OCI-LY3 (cell line): Measurements from ENCODE around the gene ANXA3.
"Not testable (repeated sequence)": the region's sequence is repeated elsewhere in the genome, so short reads cannot be mapped to it uniquely, and the experiment has no call there.

Experiments used
- H2AFZ ChIP-seq: fragments of 200-600, 300-600 bp; shearing (Covaris generic); 2 replicates; pipeline ENCODE4 v1.6.0; 2014; ENCODE audit warnings: antibody characterized with exemption, low read depth, low read length
- H3K27ac ChIP-seq: fragments of 200-600, 300-600 bp; sonication (generic); 2 replicates; pipeline ENCODE4 v1.5.1; 2014; ENCODE audit warnings: mild to moderate bottlenecking, low read length, moderate library complexity, mixed read lengths
- H3K27me3 ChIP-seq: fragments of 200-600, 300-600 bp; sonication (generic); 2 replicates; pipeline ENCODE4 v1.6.1; 2014; ENCODE audit warnings: low read depth, low read length, mixed read lengths
- H3K36me3 ChIP-seq: fragments of 200-600, 300-600 bp; sonication (generic); replicated peaks from 2 replicates; pipeline ENCODE3; 2014; ENCODE audit warnings: low read depth, low read length, mixed read lengths
- H3K4me1 ChIP-seq: fragments of 300-600, 200-600 bp; sonication (generic); 2 replicates; pipeline ENCODE4 v1.6.1; 2014; ENCODE audit warnings: low read length, mixed read lengths
- H3K4me2 ChIP-seq: fragments of 200-600, 300-600 bp; sonication (generic); 2 replicates; pipeline ENCODE4 v1.6.1; 2014; ENCODE audit warnings: low read length, mixed read lengths
- H3K4me3 ChIP-seq: fragments of 300-600, 200-600 bp; sonication (generic); 2 replicates; pipeline ENCODE4 v1.5.1; 2014; ENCODE audit warnings: antibody characterized with exemption, mild to moderate bottlenecking, low read length, moderate library complexity
- H3K79me2 ChIP-seq: fragments of 300-600, 200-600 bp; shearing (Covaris generic); 2 replicates; pipeline ENCODE4 v1.6.1; 2014; ENCODE audit warnings: mild to moderate bottlenecking, low read length, mixed read lengths
- H3K9ac ChIP-seq: fragments of 300-600, 200-600 bp; shearing (Covaris generic); 2 replicates; pipeline ENCODE4 v1.6.0; 2014; ENCODE audit warnings: mild to moderate bottlenecking, low read length, moderate library complexity
- H3K9me3 ChIP-seq: fragments of 200-600, 300-600 bp; shearing (Covaris generic); 2 replicates; pipeline ENCODE4 v1.6.1; 2014; ENCODE audit warnings: low read length, mixed read lengths; ENCODE audit not compliant: insufficient read depth
- H4K20me1 ChIP-seq: fragments of 200-600, 300-600 bp; sonication (generic); 2 replicates; pipeline ENCODE4 v1.6.1; 2016; ENCODE audit warnings: low read length, mixed read lengths; ENCODE audit not compliant: insufficient read depth
- CTCF ChIP-seq: fragments of 200-600, 300-600 bp; sonication (generic); IDR thresholded peaks from 2 replicates; pipeline ENCODE4 v1.5.1; 2014; ENCODE audit warnings: antibody characterized with exemption, low read length, low read depth
- EZH2phosphoT487 ChIP-seq: fragments of 200-600 bp; shearing (Covaris generic); IDR thresholded peaks from 2 replicates; pipeline ENCODE4 v1.6.1; 2018; ENCODE audit warnings: antibody characterized with exemption, mixed run types, low read depth

ANXA3 gene

GRCh38 chr4:78551420-78552351 lies at the start of gene ANXA3:
Gene ANXA3 (plus strand): TSS chr4:78551770. CDS start chr4:78554474, 2,704 bp downstream.
- Histone ChIP-seq H3K79me2 (no peaks in the 10 kb centered on the region), H3K9ac (no peak within 1 kb of the TSS)
- TF ChIP-seq EZH2phosphoT487 (no peak), CTCF (no peak)

GRCh38 chr4:78506260-78506659 lies 45.3 kb upstream of the ANXA3 start:
- H3K4me3 ChIP-seq, H3K27ac ChIP-seq, H3K9ac ChIP-seq, H3K9me3 ChIP-seq, H3K4me1 ChIP-seq, H3K27me3 ChIP-seq, H3K36me3 ChIP-seq, H4K20me1 ChIP-seq, H2AFZ ChIP-seq, H3K79me2 ChIP-seq, H3K4me2 ChIP-seq: not testable (repeated sequence)

More at GRCh38 chr4:78551420-78552351, at the start of gene ANXA3:
- H3K4me1 ChIP-seq = no peaks in the 10 kb centered on the region
- no peaks in the 10 kb centered on the region for H3K9me3 ChIP-seq
- H4K20me1 ChIP-seq = no peaks in the 10 kb centered on the region
- H3K4me2 ChIP-seq = no peak within 1 kb of the TSS
- no peak within 1 kb of the TSS for H2AFZ ChIP-seq
- H3K27me3 ChIP-seq = no peaks in the 10 kb centered on the region
- no peaks in the 10 kb centered on the region for H3K36me3 ChIP-seq
- no peak within 1 kb of the TSS for H3K27ac ChIP-seq
- no peak within 1 kb of the TSS for H3K4me3 ChIP-seq

GRCh38 chr4:78509043-78509442 lies 42.5 kb upstream of the ANXA3 start:
- Histone ChIP-seq H3K9ac (no peak overlapping the region), H3K4me1 (no peaks in the 10 kb centered on the region), H3K79me2 (no peaks in the 10 kb centered on the region), H4K20me1 (no peaks in the 10 kb centered on the region), H3K9me3 (no peaks in the 10 kb centered on the region), H3K36me3 (no peaks in the 10 kb centered on the region), H3K4me3 (no peak overlapping the region), H2AFZ (no peak overlapping the region), H3K27ac (no peak overlapping the region), H3K4me2 (no peak overlapping the region), H3K27me3 (no peaks in the 10 kb centered on the region)
- TF ChIP-seq CTCF = no peak
- TF ChIP-seq EZH2phosphoT487 = no peak

- Histone ChIP-seq H3K27ac (no peak overlapping the region), H3K9me3 (no peaks in the 10 kb centered on the region), H3K4me2 (no peak overlapping the region), H4K20me1 (no peaks in the 10 kb centered on the region), H3K27me3 (no peaks in the 10 kb centered on the region), H2AFZ (no peak overlapping the region), H3K4me1 (no peaks in the 10 kb centered on the region), H3K4me3 (no peak overlapping the region), H3K79me2 (no peaks in the 10 kb centered on the region), H3K36me3 (no peaks in the 10 kb centered on the region), H3K9ac (no peak overlapping the region)
- TF ChIP-seq EZH2phosphoT487 (no peak), CTCF (no peak)
Measured at GRCh38 chr4:78510108-78510507, 41.5 kb upstream of the ANXA3 start.
